Measurements from ENCODE around the gene USP2. TPM values are rescaled to one million over a fixed set of nuclear protein-coding genes. Genes with fewer than 3 reads are reported as not detected.

USP2 gene
- total RNA-seq, 2 donors from 2014 or later, result 38.9 to 58.7 TPM

- peak overlapping the region; percentile 97 to 98 for H3K27ac ChIP-seq
- H3K9me3 ChIP-seq, result no peaks in the 10 kb centered on the region
- H3K36me3 ChIP-seq, result no peaks in the 10 kb centered on the region
- TF ChIP-seq, protein P1, sequence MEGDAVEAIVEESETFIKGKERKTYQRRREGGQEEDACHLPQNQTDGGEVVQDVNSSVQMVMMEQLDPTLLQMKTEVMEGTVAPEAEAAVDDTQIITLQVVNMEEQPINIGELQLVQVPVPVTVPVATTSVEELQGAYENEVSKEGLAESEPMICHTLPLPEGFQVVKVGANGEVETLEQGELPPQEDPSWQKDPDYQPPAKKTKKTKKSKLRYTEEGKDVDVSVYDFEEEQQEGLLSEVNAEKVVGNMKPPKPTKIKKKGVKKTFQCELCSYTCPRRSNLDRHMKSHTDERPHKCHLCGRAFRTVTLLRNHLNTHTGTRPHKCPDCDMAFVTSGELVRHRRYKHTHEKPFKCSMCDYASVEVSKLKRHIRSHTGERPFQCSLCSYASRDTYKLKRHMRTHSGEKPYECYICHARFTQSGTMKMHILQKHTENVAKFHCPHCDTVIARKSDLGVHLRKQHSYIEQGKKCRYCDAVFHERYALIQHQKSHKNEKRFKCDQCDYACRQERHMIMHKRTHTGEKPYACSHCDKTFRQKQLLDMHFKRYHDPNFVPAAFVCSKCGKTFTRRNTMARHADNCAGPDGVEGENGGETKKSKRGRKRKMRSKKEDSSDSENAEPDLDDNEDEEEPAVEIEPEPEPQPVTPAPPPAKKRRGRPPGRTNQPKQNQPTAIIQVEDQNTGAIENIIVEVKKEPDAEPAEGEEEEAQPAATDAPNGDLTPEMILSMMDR (IDR thresholded peaks at IDR 0.05), result peak; percentile 82 to 89
- no peaks in the 10 kb centered on the region for H3K27me3 ChIP-seq
- no peak for DNase-seq (ENCODE audit: low spot score)
- peaks cover 0 to 69% of the 10 kb centered on the region in 2 donors for H3K4me1 ChIP-seq
- H3K4me3 ChIP-seq, result peak overlapping the region in 1 of 2 donors; percentile 82
These were observed 43.1 kb downstream of the USP2 start for GRCh38 chr11:119338318-119338890.

- Histone ChIP-seq H3K4me1 (peaks cover 0 to 69% of the 10 kb centered on the region in 2 donors), H3K27me3 (no peaks in the 10 kb centered on the region), H3K4me3 (no peak overlapping the region), H3K36me3 (no peaks in the 10 kb centered on the region), H3K27ac (peak overlapping the region; percentile 97 to 98), H3K9me3 (no peaks in the 10 kb centered on the region)
- no peak for DNase-seq (ENCODE audit: low spot score)
- TF ChIP-seq, protein P1 (IDR thresholded peaks at IDR 0.05), result no peak
These were observed 43.7 kb downstream of the USP2 start for GRCh38 chr11:119337581-119338317.

GRCh38 chr11:119336744-119337469 lies 44.6 kb downstream of the USP2 start:
- Histone ChIP-seq H3K27me3 (no peaks in the 10 kb centered on the region), H3K4me1 (peaks cover 0 to 69% of the 10 kb centered on the region in 2 donors), H3K9me3 (no peaks in the 10 kb centered on the region), H3K36me3 (no peaks in the 10 kb centered on the region), H3K27ac (no peak overlapping the region), H3K4me3 (no peak overlapping the region)
- TF ChIP-seq, protein P1 (IDR thresholded peaks at IDR 0.05), result no peak
- DNase-seq (ENCODE audit: low spot score), result no peak

DNA sequence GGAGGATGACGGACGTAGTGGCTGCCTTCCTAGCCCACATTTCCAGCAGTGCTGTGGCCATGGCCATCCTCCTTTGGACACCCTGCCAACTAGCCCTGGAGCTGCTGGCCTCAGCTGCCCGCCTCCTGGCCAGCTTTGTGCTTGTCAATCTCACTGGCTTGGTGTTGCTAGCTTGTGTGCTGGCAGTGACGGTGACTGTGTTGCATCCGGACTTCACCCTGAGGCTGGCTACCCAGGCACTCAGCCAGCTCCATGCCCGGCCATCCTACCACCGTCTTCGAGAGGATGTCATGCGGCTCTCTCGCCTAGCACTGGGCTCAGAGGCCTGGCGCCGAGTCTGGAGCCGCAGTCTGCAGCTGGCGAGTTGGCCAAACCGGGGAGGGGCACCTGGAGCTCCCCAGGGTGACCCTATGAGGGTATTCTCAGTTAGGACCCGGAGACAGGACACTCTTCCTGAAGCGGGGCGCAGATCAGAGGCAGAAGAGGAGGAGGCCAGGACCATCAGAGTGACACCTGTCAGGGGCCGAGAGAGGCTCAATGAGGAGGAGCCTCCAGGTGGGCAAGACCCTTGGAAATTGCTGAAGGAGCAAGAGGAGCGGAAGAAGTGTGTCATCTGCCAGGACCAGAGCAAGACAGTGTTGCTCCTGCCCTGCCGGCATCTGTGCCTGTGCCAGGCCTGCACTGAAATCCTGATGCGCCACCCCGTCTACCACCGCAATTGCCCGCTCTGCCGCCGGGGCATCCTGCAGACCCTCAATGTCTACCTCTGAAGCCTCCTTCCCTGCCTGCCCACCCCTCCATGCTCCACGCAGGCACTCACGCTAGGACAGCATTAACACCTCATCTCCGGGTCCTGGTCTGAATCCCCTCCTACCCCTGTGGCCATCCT lies 45.6 kb downstream of the USP2 start:
- no peaks in the 10 kb centered on the region for H3K9me3 ChIP-seq
- TF ChIP-seq, protein P1 (IDR thresholded peaks at IDR 0.05), result no peak
- H3K27me3 ChIP-seq, result no peaks in the 10 kb centered on the region
- H3K4me1 ChIP-seq, result peaks cover 0 to 60% of the 10 kb centered on the region in 2 donors
- H3K4me3 ChIP-seq, result no peak overlapping the region
- no peak for DNase-seq (ENCODE audit: low spot score)
- H3K27ac ChIP-seq, result no peak overlapping the region
- no peaks in the 10 kb centered on the region for H3K36me3 ChIP-seq

DNA sequence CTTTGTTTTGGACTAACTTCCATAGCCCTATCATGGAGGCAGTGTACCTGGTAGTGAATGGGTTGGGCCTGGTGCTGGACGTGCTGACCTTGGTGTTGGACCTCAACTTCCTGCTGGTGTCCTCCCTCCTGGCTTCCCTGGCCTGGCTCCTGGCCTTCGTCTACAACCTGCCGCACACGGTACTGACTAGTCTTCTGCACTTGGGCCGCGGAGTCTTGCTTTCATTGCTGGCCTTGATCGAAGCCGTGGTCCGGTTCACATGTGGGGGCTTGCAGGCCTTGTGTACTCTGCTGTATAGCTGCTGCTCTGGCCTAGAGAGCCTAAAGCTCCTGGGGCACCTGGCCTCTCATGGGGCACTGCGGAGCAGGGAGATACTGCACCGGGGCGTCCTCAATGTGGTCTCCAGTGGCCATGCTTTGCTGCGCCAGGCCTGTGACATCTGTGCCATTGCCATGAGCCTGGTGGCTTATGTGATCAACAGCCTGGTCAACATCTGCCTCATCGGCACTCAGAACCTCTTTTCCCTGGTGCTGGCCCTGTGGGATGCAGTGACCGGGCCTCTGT lies 46.3 kb downstream of the USP2 start:
- TF ChIP-seq, protein P1 (IDR thresholded peaks at IDR 0.05), result no peak

More for the DNA sequence above, 46.3 kb downstream of the USP2 start:
- no peaks in the 10 kb centered on the region for H3K27me3 ChIP-seq
- peak overlapping the region; percentile 88 to 90 for H3K27ac ChIP-seq
- DNase-seq (ENCODE audit: low spot score), result no peak
- H3K4me3 ChIP-seq, result peak overlapping the region; percentile 86 to 93
- no peaks in the 10 kb centered on the region for H3K36me3 ChIP-seq
- H3K9me3 ChIP-seq, result no peaks in the 10 kb centered on the region
- peaks cover 0 to 53% of the 10 kb centered on the region in 2 donors for H3K4me1 ChIP-seq

All from right atrium auricular region (tissue), 2 donors.